Activated CD4-positive, alpha-beta T cell treated with anti-CD3 and anti-CD28 coated beads, Interleukin-2, Interleukin-4, amounts not matched to agents 100 ng/mL and 50 ng/mL, durations not matched to agents 16 hours and 8 hours (primary cell): ENCODE measurements around the gene CENPP.
A peak's percentile ranks its signal among the peaks of the same experiment; 100 is the strongest.

Experiments
- DNase-seq: peaks from one replicate; pipeline ENCODE4 v3.0.0-alpha.2; 2020; ENCODE audit warnings: low spot score

CENPP gene

GRCh38 chr9:92325269-92325990 is at the start of gene CENPP, which contains the start of gene NOL8:
TSS of gene CENPP (plus strand) at chr9:92325953.
TSS of gene NOL8 (minus strand) at chr9:92325350. CDS start at chr9:92324161, 1,189 bp downstream.
- DNase-seq, result peak; percentile 86

DNA sequence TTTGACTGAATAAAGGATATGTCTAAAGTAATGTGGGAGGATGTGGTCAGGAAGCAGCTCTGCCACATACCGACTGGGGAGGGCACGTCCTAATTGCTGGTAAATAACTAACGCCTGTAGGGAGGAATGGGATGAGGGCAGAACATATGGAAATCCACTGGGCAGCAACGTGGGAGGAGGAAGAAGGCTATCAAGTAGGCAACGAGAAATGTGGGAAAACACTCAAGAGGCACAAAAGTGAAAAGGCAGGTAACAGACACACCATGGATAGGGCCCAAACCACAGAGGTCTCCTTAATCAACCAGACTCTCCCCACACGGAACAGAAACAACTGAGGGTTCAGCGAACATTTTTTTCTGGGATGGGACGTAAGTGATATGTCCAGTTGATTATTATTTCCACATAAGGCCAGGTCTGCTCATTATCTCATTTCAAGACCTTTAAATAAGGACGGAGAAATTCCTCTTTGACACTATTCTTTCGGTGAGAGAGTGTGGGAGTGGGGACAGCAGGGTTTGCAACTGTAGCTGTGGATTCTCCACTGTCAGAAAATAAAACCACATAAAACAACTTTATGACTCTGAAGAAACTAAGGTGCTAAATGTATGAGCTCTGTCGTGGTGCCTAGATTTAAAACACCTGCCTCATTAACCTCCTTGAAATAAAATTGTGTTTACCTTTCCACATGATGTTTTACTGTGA is 49.3 kb upstream of the CENPP start:
- no peak for DNase-seq

- DNase-seq, result no peak
These were observed 47.6 kb upstream of the CENPP start for GRCh38 chr9:92278110-92278509.

GRCh38 chr9:92279302-92279701 is 46.5 kb upstream of the CENPP start:
- DNase-seq, result no peak

GRCh38 chr9:92289708-92290390 is 35.9 kb upstream of the CENPP start:
- no peak for DNase-seq

DNA sequence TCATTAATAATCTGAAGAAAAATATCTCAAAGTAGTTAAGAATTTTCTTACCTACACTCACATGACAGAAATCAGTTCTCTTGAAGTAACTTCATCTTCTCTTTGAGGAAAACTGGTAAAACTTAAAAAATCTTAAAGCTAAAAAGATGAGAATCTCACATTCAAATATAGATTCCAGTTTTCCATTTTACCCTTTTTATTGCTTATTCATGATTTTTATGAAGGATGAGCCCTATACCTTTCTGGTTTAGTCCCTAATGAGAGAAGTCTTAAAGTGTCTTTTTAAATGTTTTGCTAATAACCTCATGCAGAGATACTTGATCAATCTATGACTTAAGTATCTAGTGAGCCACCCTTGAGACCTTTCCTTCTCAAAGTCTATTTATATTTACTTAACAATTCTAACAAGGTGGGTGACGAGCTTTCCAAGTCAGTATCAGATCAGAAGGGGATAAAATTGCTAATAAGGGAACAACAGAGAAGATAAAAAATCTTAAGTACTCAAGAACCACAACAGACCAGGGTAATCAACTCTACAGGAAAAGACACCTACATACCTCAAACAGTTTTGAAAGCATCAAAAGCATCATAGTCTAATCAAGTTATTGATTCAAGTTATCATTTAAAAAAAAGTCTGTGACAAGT is 34.8 kb upstream of the CENPP start:
- no peak for DNase-seq

- DNase-seq, result no peak
These were observed 34.2 kb upstream of the CENPP start for GRCh38 chr9:92291577-92291976.

- DNase-seq, result no peak
These were observed 33.2 kb upstream of the CENPP start for GRCh38 chr9:92292338-92293074.

GRCh38 chr9:92293075-92293354 is 32.7 kb upstream of the CENPP start:
- no peak for DNase-seq

- peak; percentile 99 for DNase-seq
These were observed 32.1 kb upstream of the CENPP start, which contains the start of gene IARS1 for GRCh38 chr9:92293452-92294296. TSS of gene IARS1 (minus strand) at chr9:92293697. CDS start at chr9:92289419, 4,278 bp downstream.

DNA sequence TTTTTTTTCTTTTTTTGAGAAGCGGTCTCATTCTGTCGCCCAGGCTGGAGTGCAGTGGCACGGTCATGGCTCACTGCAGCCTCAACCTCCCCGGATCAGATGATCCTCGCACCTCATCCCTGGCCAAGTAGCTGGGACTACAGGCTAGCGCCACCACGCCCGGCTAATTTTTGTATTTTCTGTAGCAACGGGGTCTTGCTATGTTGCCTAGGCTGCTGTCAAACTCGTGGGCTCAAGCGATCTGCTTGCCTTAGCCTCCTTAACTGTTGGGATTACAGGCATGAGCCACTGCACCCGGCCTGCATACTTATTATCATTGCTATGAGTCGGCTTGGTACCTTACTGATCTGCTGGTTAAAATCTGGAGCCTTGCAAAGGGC is 31.5 kb upstream of the CENPP start:
- no peak for DNase-seq

GRCh38 chr9:92295240-92295790 is 30.4 kb upstream of the CENPP start:
- no peak for DNase-seq

GRCh38 chr9:92295827-92296258 is 29.9 kb upstream of the CENPP start:
- DNase-seq, result no peak

DNA sequence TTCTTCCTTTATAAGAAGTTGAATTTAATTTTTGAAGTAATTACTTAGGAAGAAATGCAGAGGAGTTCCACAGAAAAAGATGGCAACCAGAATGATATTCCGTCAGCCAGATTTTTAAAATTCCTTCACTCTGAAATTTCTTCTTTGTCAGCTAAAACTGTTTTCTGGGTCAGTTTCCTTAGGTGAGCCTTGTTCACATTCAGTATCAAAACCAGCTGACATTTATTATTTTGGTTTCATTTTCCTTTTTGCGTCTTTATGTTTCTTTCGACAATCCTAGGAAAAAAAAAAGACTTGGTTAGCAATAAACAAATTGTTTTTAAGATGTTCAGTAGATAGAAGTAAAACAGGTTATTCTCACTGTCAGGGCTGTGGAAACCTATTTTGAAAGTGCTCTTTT is 28.1 kb upstream of the CENPP start:
- no peak for DNase-seq

GRCh38 chr9:92298036-92298435 is 27.7 kb upstream of the CENPP start:
- DNase-seq, result no peak

DNA sequence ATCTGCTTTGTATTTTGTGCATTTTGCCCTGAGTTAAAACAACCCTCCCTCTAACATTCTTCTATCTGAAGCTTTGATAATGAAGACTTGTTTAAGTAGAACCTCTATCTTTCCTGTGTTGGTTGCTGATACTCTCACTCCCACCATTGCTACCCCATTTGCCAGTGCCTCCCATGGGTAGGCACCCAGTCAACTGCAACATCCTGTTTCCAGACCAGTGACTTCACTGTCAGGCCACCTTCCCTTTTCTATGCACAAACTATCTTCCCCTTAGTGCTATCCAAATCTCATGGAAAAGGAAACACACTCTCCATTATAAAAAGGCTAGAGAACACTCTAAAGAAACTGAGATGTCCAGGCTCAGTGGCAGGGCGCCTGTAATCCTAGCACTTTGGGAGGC is 26.6 kb upstream of the CENPP start:
- DNase-seq, result no peak

DNA sequence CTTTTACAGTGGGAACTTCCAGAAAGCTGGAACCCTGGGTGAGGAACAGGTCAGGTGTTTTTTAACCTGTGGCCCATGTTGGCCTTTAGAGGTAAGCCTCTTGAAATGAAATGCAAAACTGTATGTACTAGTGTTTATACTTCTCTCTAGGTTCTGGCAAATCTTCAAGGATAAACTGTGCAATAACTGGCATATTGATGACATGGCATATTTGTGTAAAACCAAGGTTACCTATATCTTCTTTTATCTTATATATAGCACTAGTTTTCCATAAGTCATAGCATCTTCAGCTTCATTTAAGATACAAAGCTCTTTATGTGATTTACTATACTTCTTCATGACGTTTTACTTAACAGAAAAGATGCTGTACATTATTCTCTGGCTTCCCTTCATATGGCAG is 24.8 kb upstream of the CENPP start:
- no peak for DNase-seq

DNA sequence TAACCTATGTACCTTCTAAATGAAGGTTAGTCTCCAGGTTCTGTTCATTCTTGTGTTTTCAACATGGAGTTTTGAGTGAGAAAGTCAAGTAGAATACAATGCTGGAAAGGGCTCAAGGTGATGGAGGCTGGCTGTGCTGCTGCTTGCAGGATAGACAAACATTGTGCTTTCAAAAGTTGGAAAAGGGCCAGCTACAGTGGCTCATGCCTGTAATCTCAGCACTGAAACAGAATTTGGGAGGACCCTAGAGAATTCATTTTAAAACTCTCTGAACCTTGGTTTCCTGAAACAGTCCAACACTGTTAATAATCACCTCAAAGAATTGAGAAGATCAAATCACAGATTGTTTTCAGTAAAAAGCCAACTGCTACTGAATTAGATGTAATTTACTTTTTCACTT is 16.9 kb upstream of the CENPP start:
- DNase-seq, result no peak

DNA sequence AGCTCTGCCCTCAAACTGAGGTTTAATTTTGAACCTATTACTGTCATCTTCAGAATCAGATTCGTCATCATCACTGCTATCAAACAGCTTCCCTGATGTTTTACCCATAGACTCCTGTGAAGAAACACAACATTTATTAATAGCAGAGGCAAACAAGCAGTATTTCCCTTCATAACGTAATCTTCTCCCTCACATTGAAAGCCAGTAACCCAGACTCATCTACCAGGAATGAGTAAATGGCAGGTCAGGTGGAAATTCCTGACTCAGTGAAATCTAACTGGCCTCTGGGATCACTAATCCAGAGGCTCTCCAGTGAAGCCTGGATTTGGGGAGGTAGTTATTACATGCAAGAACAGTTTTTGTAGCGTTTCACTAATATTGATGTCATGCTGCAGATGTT is 15.2 kb upstream of the CENPP start:
- no peak for DNase-seq

- no peak for DNase-seq
These were observed 12.7 kb upstream of the CENPP start for GRCh38 chr9:92312887-92313623.
